Spinal cord (tissue), 10 donors: Measurements from ENCODE around the gene PPFIA3. TPM values are rescaled to one million over a fixed set of nuclear protein-coding genes. Genes with fewer than 3 reads are reported as not detected.

Experiments
- DNase-seq, 6 donors: peaks; one replicate each; pipeline versions ENCODE4 v3.0.0 to v3.0.0-alpha.2; 2013 to 2015; ENCODE audit warnings: low spot score in 6 of 6, low read depth in 4 of 6
- H3K27ac ChIP-seq: one replicate; pipeline ENCODE4 v1.5.1; 2013; ENCODE audit warnings: low read depth, low read length, control low read depth
- H3K27me3 ChIP-seq: one replicate; pipeline ENCODE4 v1.6.1; 2013; ENCODE audit warnings: low read length; ENCODE audit not compliant: control insufficient read depth, insufficient read depth
- H3K36me3 ChIP-seq: one replicate; pipeline ENCODE4 v1.6.1; 2013; ENCODE audit warnings: low read length; ENCODE audit not compliant: control insufficient read depth, insufficient read depth
- H3K4me1 ChIP-seq: one replicate; pipeline ENCODE4 v1.6.1; 2013; ENCODE audit warnings: low read length; ENCODE audit not compliant: control insufficient read depth, insufficient read depth
- H3K4me3 ChIP-seq: one replicate; pipeline ENCODE4 v1.5.1; 2013; ENCODE audit warnings: low read depth, low read length, control low read depth
- H3K9me3 ChIP-seq: one replicate; pipeline ENCODE4 v1.6.1; 2013; ENCODE audit warnings: low read length; ENCODE audit not compliant: control insufficient read depth, insufficient read depth
- WGBS: methylation state at CpG from one replicate; pipeline ENCODE4 v1.1.5; 2013; ENCODE audit warnings: missing lambda C conversion rate; ENCODE audit not compliant: insufficient coverage; 5-methylcytosine and 5-hydroxymethylcytosine counted together
- polyA plus RNA-seq, 2 donors: library from polyadenylated mRNA; unstranded; fragments of 120-200 nt; gene quantifications; one replicate each; pipeline ENCODE4 v1.2.1, GENCODE V29; 2013; ENCODE audit not compliant: insufficient read length in 2 of 2
- total RNA-seq, 2 donors: library from RNA; depleted of rRNA in 1 of 2; stranded (reverse); fragments of 120-200 nt in 1 of 2; fragments of >200 nt in 1 of 2; gene quantifications; one replicate each; pipeline versions ENCODE4 v1.2.3 to v1.2.4, GENCODE V29; 2013 to 2014
- donor health status: healthy.

PPFIA3 gene
- total and polyA plus RNA-seq, 4 donors = 21.1 to 92.2 (median 56.1) TPM

DNA sequence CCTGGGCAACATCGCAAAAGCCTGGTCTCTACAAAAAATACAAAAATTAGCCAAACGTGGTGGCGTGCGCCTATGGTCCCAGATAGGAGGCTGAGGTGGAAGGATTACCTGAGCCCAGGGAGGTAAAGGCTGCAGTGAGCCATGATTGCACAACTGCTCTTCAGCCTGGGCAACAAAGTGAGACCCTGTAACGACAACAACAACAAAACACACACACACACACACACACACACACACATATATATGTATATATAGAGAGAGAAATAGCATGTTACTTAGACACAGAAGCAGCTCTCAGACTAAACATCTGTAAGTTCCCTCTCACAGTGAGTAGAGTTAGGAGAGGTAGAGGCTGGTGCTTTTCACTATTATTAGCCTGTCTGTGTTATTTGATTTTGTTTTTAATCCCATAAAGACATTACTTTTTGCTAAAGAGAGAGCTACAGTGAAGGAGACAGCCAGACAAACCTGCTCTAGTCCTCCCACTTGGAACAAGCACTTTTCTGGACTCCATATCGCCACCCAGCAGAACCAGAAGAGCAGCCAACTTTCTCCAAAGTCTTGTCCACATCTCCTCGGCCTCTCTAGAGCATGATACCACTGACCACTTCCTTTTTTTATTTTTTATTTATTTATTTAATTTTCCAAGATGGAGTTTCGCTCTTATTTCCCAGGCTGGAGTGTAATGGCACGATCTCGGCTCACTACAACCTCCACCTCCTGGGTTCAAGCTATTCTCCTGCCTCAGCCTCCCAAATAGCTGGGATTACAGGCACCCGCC, 7.9 kb upstream of the PPFIA3 start:
- peaks cover 22% of the 10 kb centered on the region for H3K4me1 ChIP-seq
- no peak overlapping the region for H3K4me3 ChIP-seq
- WGBS = 87% methylated on average over 3 of the region's 11 CpGs
- peaks cover 45% of the 10 kb centered on the region for H3K36me3 ChIP-seq
- H3K27ac ChIP-seq = no peak overlapping the region
- DNase-seq = no peak
- H3K27me3 ChIP-seq = no peaks in the 10 kb centered on the region
- H3K9me3 ChIP-seq = no peaks in the 10 kb centered on the region

DNA sequence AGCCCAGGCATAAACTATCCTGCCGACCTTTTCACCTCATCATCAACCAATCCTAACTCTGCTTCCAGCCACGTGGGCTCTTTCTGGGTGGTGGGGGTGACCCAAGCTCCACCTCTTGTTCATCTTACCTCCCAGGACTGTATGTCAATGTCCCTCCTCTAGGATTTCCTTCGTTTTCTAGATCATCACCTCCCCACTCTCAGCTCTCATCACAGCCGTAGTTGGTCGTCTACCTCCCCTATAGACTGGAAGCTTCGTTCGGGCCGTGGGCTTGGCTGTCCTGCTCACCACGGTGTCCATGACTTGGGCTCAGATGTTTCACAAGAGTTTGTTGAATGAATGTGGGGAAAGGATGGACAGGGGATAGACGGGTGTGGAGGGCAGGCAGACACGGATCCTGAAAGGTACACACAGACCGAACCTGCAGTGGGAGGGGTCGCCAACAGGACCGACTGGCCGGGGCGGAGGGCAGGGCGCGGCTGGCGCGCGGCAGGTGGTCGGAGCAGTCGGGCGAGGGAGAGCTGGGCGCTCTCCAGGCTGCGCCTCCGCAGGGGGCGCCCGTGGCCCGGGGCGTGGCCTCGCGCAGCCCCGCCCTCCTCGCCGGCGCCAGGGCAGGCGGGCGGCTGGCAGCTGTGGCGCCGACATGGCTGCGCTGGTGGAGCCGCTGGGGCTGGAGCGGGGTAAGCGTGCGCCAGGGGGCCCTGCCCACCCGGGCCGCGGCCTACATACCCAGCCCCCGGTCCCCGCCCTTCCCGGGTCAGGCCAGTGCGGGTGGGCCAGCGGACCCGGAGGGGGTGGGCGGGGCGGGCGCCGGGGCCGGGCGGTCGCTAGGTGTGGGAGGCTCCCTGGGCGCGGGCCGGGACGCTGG, 5.3 kb upstream of the PPFIA3 start, which contains the start of gene LIN7B:
Gene LIN7B, plus strand, starts transcription at position 609 of the 868 bp plus-strand sequence. Its CDS starts 35 bp downstream, at position 644.
- Histone ChIP-seq H3K4me1 (peaks cover 40% of the 10 kb centered on the region), H3K9me3 (no peaks in the 10 kb centered on the region), H3K4me3 (peak within 1 kb of the TSS; percentile 70), H3K27me3 (no peaks in the 10 kb centered on the region), H3K27ac (peak within 1 kb of the TSS; percentile 65), H3K36me3 (peaks cover 29% of the 10 kb centered on the region)
- DNase-seq = peak in 3 of 6 donors; percentile 63 to 92 (median 89)
- under 1% methylated on average over 65 of the region's 66 CpGs for WGBS

DNA sequence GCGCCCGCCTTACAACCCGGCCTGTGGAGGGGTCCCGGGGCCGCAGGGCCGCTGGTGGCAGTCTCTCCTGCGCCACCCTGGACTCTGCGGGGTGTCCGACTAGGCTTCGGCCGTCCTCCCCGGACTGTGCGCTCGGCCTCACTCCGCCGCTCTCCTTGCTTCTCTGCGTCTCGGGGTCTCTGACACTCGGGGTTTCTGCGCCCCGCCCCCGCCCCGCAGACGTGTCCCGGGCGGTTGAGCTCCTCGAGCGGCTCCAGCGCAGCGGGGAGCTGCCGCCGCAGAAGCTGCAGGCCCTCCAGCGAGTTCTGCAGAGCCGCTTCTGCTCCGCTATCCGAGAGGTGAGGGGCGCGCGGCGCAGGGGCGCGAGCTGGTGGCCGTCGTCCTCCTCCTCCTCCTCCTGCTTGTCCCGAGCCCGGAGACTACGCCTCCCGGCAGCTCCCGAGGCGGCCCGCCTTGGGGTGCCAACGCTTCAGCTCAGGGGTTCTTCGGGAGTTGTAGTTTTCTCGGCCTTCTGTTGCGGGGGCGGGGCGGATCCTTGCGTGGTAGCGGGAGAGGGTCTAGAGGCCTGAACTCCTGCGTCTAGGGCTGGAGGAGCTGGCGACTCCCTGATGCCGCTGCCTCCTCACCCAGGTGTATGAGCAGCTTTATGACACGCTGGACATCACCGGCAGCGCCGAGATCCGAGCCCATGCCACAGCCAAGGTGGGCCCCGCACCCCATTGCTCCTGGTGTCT, 4.5 kb upstream of the PPFIA3 start:
- peak overlapping the region; percentile 70 for H3K4me3 ChIP-seq
- peak in 3 of 6 donors; percentile 73 to 96 (median 94) for DNase-seq

DNA sequence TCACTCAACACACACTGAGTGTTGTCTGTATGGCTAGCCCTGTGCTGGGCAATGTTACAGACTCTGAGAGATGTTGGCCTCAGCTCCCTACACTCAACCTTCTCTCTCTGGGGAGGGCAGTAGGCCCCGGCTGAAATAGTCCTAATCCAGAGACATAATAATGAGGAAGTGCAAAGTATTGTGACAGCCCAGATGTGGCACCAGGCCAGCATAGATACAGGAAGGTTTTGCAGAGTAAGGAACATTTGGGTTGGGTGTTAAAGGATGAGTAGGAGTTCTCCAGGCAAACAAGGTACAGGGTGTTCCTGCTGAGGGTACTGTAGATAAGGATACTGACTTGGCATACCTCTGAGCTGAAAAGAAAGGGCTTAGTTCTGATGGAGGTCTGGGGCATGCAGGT, 2.8 kb upstream of the PPFIA3 start:
- Histone ChIP-seq H3K4me1 (peaks cover 55% of the 10 kb centered on the region), H3K9me3 (no peaks in the 10 kb centered on the region), H3K36me3 (peaks cover 22% of the 10 kb centered on the region), H3K27me3 (peaks cover 5% of the 10 kb centered on the region), H3K4me3 (no peak overlapping the region), H3K27ac (no peak overlapping the region)
- no CpG with 5 or more reads among the region's 1 CpG for WGBS
- no peak for DNase-seq

More for the DNA sequence above, 4.5 kb upstream of the PPFIA3 start:
- H3K9me3 ChIP-seq = no peaks in the 10 kb centered on the region
- peaks cover 24% of the 10 kb centered on the region for H3K36me3 ChIP-seq
- H3K27me3 ChIP-seq = peaks cover 2% of the 10 kb centered on the region
- H3K27ac ChIP-seq = peak overlapping the region; percentile 65
- H3K4me1 ChIP-seq = peaks cover 43% of the 10 kb centered on the region
- WGBS = 3% methylated on average over 57 of the region's 68 CpGs

DNA sequence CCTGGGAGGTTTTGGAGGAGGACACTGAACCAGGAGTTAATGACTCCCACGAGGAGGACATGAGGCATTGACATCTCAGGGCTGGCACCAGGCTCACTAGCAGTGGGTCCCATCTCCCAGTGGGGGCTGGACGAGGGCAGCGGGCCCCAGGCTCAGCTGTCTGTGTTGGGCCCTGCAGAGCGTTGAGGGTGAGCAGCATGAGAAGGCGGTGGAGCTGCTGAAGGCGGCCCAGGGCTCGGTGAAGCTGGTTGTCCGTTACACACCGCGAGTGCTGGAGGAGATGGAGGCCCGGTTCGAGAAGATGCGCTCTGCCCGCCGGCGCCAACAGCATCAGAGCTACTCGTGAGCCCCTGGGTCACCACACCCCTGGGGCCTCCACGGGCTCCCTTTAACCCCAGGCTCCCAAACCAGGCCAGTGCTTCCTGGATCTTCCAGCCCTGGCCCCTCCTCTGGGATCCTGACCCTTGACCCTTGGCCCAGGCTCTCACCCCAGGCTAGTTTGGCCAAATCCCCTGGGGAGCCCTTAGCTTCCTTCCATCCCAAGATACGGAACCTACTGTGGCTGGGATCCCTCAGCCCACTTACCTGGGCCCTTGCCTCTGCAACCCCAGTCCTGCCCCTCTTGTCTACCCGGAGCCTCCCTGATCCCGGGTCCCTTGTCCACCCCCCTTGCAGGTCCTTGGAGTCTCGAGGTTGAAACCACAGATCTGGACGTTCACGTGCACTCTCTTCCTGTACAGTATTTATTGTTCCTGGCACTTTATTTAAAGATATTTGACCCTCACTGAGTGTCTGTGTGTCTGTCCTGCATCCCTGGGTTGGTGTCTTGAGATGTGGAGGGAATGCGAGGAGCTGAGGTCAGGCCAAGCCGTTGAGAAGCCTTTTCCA, 1.4 kb upstream of the PPFIA3 start:
- H3K36me3 ChIP-seq = peaks cover 18% of the 10 kb centered on the region
- peak overlapping the region; percentile 71 for H3K4me3 ChIP-seq
- H3K9me3 ChIP-seq = no peaks in the 10 kb centered on the region
- H3K27me3 ChIP-seq = peaks cover 5% of the 10 kb centered on the region
- H3K27ac ChIP-seq = peak overlapping the region; percentile 93
- H3K4me1 ChIP-seq = peaks cover 52% of the 10 kb centered on the region
- DNase-seq = no peak
- 74% methylated on average over 23 of the region's 26 CpGs for WGBS

DNA sequence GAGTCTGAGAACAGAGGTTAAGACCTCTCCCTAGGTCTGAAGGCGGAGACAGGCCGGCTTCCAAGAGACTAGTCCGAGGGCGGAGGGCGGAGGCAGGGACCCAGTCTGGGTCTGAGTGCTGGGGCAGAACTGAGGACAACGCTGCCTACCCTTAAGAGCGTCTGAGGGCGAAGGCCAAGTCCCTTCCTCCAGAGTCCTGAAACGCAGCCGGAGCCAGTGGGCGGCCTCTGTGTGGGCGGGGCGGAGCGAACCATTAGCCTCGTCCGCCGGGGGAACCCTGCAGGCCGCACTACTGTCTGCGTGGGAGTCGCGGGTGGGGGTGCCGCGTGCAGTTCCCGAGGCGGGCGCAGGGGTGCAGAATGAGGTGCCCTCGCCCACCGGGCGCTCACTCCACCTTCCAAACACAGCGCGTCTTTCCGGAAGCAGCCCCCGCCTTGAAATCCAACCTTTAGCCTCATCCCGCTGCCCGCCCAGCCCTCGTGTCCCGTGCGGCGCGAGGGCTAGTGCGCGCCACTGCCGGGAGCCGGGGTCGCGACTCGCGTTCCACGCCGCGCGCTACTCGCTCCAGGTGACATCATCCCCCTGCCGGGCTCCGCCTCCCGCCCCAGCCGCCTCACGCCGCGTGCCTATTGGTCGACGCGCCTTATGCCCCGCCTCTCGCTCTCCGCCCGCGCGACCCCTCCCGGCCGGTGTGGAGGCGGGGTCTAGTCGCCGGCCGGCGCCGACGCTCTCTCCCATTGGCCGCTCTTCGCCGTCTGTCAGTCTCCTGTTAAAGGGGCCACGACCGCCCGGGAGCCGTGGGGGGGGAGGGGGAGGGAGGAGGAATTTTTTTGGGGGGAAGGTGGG, 556 bp upstream of the PPFIA3 start, which contains the start of gene C19orf73:
Gene C19orf73, minus strand, starts transcription at position 579 of the 846 bp plus-strand sequence. Its CDS starts 121 bp downstream, at position 458.
- WGBS = under 1% methylated on average over 85 of the region's 85 CpGs

DNA sequence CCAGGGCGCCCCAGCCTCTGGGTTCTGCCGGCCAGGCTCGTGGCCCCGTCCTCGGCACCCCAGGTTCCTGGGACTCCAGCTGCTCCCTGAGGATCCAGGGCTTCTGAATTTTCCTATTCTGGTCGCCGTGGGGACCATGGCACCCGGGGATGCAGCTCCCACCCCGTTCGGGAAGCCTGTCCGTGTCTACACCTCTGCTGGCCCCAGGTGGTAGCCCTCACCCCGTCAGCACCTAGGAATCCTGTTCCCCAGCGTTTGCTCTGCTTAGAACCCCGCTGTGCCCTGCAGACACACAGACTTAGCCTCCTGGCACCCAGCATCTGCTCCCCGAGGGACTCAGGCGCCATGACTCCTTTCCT, 960 bp downstream of the PPFIA3 start:
- no peak overlapping the region for H3K4me3 ChIP-seq
- no peak for DNase-seq
- peaks cover 40% of the 10 kb centered on the region for H3K4me1 ChIP-seq
- peaks cover 5% of the 10 kb centered on the region for H3K27me3 ChIP-seq
- no peak overlapping the region for H3K27ac ChIP-seq
- no peaks in the 10 kb centered on the region for H3K9me3 ChIP-seq
- 8% methylated on average over 16 of the region's 16 CpGs for WGBS
- H3K36me3 ChIP-seq = peaks cover 18% of the 10 kb centered on the region

More for the DNA sequence above, 556 bp upstream of the PPFIA3 start, which contains the start of gene C19orf73:
- Histone ChIP-seq H3K36me3 (peaks cover 18% of the 10 kb centered on the region), H3K27me3 (peaks cover 5% of the 10 kb centered on the region), H3K4me1 (peaks cover 44% of the 10 kb centered on the region), H3K27ac (peak within 1 kb of the TSS; percentile 93), H3K4me3 (peak within 1 kb of the TSS; percentile 71), H3K9me3 (no peaks in the 10 kb centered on the region)
- DNase-seq = peak in 5 of 6 donors; percentile 89 to 99 (median 93)

DNA sequence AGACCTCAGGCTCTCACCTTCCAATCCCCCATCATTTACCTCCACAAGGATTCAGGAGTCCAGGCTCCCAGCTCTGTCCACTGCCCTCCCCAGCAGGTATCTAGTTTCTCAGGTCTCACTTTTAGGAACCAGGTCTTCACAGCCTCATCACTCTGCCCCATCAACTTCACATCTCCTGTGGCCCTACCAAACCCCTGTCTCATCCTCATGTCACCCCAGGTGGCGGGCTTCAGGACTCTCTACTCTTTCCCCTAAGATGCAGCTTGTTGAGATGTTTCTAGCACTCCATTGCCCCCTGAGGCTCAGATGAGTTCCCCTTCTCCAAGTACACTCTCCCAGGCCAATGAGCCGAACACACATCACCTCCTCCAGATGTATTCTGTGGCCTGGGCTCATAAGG, 1.5 kb downstream of the PPFIA3 start:
- Histone ChIP-seq H3K36me3 (peaks cover 16% of the 10 kb centered on the region), H3K27me3 (peaks cover 5% of the 10 kb centered on the region), H3K4me3 (no peak overlapping the region), H3K4me1 (peaks cover 36% of the 10 kb centered on the region), H3K9me3 (no peaks in the 10 kb centered on the region), H3K27ac (no peak overlapping the region)
- no peak for DNase-seq
- 100% methylated on average over 1 of the region's 2 CpGs for WGBS
